GM23248 (cell line): Measurements from ENCODE around the gene SEMA3B.

ENCODE experiments used
- EZH2 ChIP-seq: fragments of 200-600 bp; sonication (generic); IDR thresholded peaks from 2 replicates; pipeline ENCODE4 v1.6.1; 2018; ENCODE audit warnings: antibody characterized with exemption, mild to moderate bottlenecking; ENCODE audit not compliant: insufficient read depth, poor library complexity, severe bottlenecking
- EZH2phosphoT487 ChIP-seq: fragments of 200-600 bp; sonication (generic); IDR thresholded peaks from 2 replicates; pipeline ENCODE4 v1.6.1; 2018; ENCODE audit warnings: antibody characterized with exemption, moderate library complexity, mild to moderate bottlenecking, low read depth; ENCODE audit not compliant: insufficient read depth

- no peak for TF ChIP-seq EZH2
- TF ChIP-seq EZH2phosphoT487: no peak
These were observed 2.1 kb upstream of the SEMA3B start for GRCh38 chr3:50266836-50267235.
